NCI-H1417 (cell line): ENCODE results near the gene CPEB2.
A peak's percentile ranks its signal among the peaks of the same experiment; 100 is the strongest.

Source experiments
- DNase-seq, 3 experiments: peaks; one replicate each; lab custom pipeline; 2025; lab: John Stamatoyannopoulos, UW

The CPEB2 gene

DNA sequence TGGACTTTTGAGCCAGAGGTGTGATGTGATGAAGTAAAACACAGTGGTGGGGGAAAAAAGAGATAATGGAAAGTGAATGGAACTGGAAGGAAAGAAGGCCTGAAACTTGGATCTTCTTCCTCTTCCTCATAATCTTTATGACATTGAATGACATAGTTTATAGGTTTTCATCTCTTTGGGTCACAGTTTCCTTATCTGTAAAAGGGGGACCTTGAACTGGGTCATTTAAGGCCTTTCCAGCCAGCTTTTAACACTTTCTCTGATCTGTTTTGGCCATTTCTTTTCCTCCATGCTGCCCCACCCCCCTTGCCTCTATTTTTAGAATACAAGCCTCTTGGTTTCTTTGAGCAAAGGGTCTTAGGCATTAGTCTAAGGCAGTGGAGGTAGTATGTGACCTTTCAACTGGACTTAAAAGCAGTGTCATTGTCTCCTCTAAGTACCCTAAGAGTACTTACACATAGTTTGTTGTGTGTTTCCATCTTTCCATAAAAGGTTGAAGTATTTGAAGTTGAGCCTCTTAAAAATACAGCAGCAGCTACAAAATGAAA lies 7.8 kb downstream of the CPEB2 start:
- DNase-seq: peak in 1 of 3 experiments; percentile 18

DNA sequence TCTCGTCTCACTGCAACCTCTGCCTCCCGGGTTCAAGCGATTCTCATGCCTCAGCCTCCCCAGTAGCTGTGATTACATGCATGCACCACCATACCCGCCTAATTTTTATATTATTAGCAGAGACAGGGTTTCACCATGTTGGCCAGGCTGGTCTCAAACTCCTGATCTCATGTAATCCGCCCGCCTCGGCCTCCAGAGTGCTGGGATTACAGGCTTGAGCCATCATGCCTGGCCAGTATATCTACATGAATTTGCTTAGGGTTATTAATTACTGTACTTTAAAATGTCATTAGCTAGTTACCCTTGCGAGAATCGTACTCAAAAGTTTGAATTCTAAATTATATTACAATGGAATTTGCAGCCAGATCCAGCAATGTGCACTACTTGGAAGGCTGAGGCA lies 8.9 kb downstream of the CPEB2 start:
- no peak for DNase-seq

GRCh38 chr4:15012017-15012788 lies 9.9 kb downstream of the CPEB2 start:
- no peak for DNase-seq

GRCh38 chr4:15013585-15013984 lies 11.3 kb downstream of the CPEB2 start:
- no peak for DNase-seq

DNA sequence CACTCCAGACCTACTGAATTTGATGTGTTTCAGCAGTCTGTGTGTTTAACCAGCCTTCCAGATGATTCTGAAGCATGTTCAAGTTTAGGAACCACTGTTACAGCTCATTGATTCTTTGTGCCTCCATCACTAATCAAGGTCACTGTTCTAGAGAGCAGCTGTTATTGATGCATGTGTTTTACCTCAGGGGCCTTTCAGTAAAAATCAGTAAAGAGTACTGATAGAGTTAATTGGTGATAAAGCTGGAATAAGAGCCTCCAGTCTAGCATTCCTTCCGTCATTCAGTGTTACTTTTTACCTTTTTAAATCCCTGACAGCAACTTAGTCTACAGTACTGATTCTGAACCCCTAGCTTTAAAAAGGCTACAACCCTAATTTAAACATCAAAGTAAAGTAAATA lies 12.9 kb downstream of the CPEB2 start:
- no peak for DNase-seq

- DNase-seq: no peak
Observed at GRCh38 chr4:15018361-15018760, 16.1 kb downstream of the CPEB2 start.

DNA sequence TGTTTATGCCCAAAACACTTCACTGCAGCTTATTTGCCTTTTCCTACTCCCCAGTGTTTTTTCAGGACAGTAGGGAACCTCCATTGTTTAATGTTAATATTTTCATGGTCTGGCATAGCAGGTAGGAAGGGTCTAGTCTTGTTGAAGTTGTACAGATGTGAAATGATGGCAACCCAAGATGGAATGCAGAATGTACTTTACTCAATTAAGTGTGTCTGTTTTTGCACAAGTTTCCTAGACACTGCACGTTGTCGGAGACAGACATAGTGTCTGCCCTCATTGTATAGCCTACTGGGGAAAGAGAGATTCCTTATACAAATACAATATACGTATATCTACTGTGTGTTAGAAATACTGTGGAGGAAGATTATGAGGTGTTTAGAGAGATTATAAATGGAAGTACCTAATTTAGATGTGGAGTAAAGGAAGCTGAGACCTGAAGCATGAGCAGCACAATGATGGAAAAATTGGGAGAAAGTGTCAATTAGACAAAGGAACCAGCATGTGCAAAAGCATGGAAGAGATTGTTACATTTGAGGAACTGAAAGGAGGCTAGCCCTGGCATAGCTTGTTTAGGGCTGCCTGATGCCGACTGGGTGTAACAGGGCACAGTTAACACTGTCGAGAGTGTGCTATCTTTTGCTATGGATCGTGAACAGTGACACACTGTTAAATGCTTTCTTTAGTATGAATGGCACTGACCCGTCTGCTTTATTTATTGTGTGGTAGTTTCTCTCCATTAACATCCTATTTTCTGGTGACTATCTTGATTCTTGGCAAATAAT lies 18.4 kb downstream of the CPEB2 start:
- no peak for DNase-seq

- DNase-seq: no peak
Observed at GRCh38 chr4:15021311-15021710, 19.0 kb downstream of the CPEB2 start.

DNA sequence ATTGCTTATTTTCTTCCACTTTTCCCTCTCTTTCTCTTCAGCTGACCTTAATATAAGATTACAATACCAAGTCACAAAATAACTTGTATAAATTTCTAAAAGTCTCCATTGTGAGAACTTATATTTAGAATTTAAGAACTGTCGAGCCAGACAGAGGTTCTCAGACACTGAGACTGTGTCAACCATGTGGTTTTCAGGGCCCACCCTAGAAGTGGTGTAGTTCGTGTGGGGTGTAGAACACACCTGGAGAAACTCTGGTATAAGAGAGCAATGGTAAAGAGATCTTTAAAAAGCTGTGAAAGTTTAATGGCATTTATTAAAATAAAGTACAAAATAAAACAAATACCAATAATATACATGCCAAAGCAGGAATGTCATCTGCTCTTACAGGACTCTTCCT lies 19.7 kb downstream of the CPEB2 start:
- DNase-seq: no peak

GRCh38 chr4:15024386-15024785 lies 22.1 kb downstream of the CPEB2 start:
- no peak for DNase-seq

- DNase-seq: no peak
Observed at GRCh38 chr4:15025693-15026092, 23.4 kb downstream of the CPEB2 start.

DNA sequence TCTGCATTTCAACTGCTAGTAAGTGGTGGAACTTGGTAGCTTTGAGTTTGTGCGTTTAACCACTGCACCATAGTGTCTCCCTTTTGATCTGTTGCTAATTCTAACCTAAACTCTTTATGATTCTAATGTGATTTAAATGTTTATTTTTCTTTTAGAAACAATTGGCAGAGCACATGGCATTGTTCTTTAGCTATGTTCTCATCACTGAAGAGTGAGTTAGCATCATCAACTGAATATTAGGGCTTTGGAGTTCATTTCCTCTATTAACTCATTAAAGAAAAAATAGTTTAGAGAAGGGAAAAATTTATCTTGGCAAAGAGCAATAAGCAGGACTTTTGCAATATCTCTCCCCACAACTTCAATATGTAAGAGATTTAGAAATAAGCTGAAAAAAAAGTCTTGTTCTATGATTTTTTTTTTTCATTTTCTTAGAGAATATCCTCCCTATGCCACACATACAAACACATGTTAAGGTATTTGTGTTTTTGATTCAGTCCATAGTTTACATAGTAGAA lies 25.7 kb downstream of the CPEB2 start:
- no peak for DNase-seq

- DNase-seq: no peak
Observed at GRCh38 chr4:15031197-15031596, 28.9 kb downstream of the CPEB2 start.

DNA sequence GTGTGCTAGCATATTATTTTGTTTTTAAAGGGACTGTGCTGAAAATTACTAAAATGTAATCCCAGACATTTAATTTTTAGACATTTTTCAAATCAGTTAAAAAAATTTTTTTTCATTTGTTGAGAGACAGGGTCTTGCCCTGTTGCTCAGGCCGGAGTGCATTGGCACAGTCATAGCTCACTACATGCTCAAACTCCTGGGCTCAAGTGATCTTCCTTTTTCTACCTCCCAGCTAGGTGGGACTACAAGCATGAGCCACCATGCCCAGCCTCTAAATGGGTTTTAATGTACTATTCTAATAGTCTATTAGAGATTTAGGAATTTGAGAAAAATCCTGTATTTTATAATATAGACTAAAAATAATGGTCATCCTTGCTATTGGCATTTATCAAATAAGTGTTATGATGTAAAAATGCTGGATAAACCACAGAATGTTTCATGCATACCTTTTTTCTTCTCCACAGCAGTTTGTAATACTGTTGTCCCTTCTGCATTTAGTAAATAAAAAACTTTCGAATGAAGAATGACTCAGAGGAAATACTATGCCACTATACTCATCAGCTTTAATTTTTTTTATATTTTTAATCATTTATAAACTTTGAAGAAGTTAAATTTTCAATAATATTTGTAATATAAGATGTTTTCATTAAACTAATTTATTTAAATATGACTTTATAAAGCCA lies 29.9 kb downstream of the CPEB2 start:
- no peak for DNase-seq

- no peak for DNase-seq
Observed at GRCh38 chr4:15034071-15034764, 31.9 kb downstream of the CPEB2 start.

- DNase-seq: no peak
Observed at GRCh38 chr4:15035159-15035558, 32.9 kb downstream of the CPEB2 start.

DNA sequence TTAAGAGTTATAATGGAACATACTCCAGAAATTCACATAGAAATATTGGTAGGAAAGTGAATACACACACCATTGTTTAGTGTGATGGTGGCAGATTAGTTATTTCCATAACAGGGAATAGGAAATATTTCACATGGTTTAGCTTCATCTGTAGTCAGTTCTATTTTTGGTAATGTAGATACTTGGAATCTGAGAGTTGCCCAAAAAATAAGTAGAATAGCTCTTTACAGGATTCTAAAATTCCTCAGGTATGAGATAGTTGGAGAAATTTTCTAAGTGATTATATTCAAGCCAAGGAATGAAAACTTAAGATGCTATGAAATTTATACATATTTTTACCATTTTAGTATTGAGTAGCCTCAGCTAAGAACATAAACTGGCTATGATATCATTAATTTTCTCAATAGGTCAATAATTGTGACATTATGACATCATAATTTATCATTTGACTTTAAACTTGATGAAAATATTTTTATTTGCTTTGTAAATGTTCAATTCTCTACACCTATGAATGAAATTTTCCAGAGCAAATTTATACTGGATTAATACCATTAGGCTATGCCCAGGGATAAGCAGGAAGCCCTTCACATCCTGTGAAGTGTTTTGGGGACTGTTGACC lies 35.8 kb downstream of the CPEB2 start:
- DNase-seq: no peak

DNA sequence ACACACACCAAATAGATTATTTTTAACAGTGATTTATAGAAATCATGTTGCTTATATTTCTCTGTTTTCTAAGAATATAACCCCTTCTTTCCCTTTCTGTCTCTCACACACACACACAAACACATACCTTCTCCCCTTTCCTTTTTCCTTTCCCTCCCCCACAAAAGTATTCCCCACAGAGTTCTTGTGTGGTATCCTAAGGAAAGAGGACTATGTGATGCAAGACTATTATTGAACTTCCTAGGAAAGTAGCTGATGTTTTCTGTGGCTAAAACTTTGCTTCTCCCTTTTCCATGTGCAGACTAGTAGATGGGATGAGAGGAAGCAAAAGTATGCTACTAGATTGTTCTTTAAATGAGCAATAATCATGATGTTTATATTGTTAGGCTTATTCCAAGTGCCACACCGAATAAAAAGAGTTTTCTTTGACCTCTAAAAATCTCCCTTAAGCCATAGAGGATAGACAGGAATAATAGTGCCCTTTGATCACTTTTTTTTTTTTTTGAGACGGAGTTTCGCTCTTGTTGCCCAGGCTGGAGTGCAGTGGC lies 38.7 kb downstream of the CPEB2 start:
- DNase-seq: peak in 1 of 3 experiments; percentile 31

DNA sequence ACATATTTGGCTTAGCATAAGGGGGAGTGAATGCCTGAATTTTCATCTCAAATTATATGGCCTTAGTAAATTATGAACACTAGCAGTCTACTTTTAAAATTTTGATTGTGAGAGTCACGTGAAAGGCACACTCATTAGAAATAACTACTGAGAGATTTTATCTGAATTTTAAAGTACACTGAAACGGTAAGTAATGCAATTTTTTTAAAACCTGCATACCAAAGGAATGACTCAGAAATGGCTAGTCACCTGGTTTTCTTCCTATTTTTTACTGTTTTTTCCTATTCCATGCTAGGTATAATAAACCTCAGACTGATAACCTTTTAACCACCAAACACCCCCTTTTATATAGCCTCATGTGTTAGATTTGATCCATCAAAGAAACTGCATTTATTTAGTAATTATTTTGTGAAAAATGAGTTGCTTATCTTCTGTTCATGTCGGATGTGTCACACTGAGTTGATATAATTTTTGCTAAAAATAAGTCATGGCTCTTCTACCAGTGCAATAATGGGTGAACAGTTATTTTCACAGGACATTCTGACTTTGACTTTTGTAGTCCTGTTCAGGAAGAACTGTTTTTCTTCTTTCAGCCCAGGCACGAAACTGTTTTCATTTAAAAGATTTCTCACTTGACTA lies 40.4 kb downstream of the CPEB2 start:
- DNase-seq: no peak

GRCh38 chr4:15043226-15043625 lies 40.9 kb downstream of the CPEB2 start:
- DNase-seq: peak in 1 of 3 experiments; percentile 10
